ENCODE measurements around the gene CDKN1A. TPM values are rescaled to one million over a fixed set of nuclear protein-coding genes. Genes with fewer than 3 reads are reported as not detected.

Gene CDKN1A
- total and polyA plus RNA-seq, 10 of the 15 experiments (the other 5 are each of a cell fraction or from before 2014, with no cell fraction given): 25.2 to 637 (median 216) TPM

- in situ Hi-C loops (cut with MboI): loop anchor here (5.0 kb wide), 1 partner anchor 61 kb away; no protein-coding TSS in a partner anchor
- FAIRE-seq: no peak
- Histone ChIP-seq H3K9ac (ENCODE audit: control insufficient read depth, insufficient read depth, low read length) (peak overlapping the region; percentile 1; the same call in 1 of the 2 replicates), H3K9me3 (replicated peaks; ENCODE audit: control insufficient read depth, insufficient read depth, low read length) (no peaks in the 10 kb centered on the region; the same call in 2 of the 3 replicates), H4K20me1 (ENCODE audit: control insufficient read depth, insufficient read depth) (peaks cover 15% of the 10 kb centered on the region), H3K27ac (ENCODE audit: control insufficient read depth, insufficient read depth) (peak overlapping the region; percentile 66), H3K36me3 (ENCODE audit: control insufficient read depth in 2 of 2, insufficient read depth in 2 of 2, low read length in 1 of 2) (peaks cover 31 to 38% of the 10 kb centered on the region in 2 experiments), H3K79me2 (ENCODE audit: control insufficient read depth, insufficient read depth, low read length) (peaks cover 65% of the 10 kb centered on the region), H3K4me1 (ENCODE audit: control insufficient read depth, insufficient read depth, low read length) (peaks cover 38% of the 10 kb centered on the region), H3K4me3 (peak overlapping the region; percentile 44), H3K27me3 (replicated peaks in 1 of 2; ENCODE audit: control insufficient read depth in 2 of 2, insufficient read depth in 2 of 2, low read length in 1 of 2) (no peaks in the 10 kb centered on the region), H2AFZ (ENCODE audit: control insufficient read depth, low read depth, low read length) (no peak overlapping the region), H3K4me2 (ENCODE audit: control insufficient read depth, insufficient read depth) (peak overlapping the region; percentile 67)
- ChIA-PET SMC1A (ENCODE audit: uncharacterized antibody, unreplicated experiment) (interaction anchor here (0.7 to 12.0 kb wide), 11 partner anchors 13 to 99 kb away, joined by 3 to 199 read pairs (median 5); no protein-coding TSS in a partner anchor), CTCF (interaction anchor here (0.6 to 10.7 kb wide), 11 partner anchors 9 to 185 kb away, joined by 3 to 146 read pairs (median 9); no protein-coding TSS in a partner anchor), POLR2A (interaction anchor here (0.6 to 13.6 kb wide), 10 partner anchors 17 to 102 kb away, joined by 3 to 243 read pairs (median 6); no protein-coding TSS in a partner anchor), RAD21 (ENCODE audit: unreplicated experiment) (interaction anchor here (0.7 to 10.6 kb wide), 11 partner anchors 9 to 78 kb away, joined by 3 to 195 read pairs (median 6); no protein-coding TSS in a partner anchor)
- 50% methylated on average over 6 of the region's 6 CpGs for WGBS (ENCODE audit: insufficient coverage, insufficient replicate concordance, low lambda C conversion rate, missing lambda C conversion rate)
- intact Hi-C loops (cut with micrococcal nuclease; ENCODE audit: unreplicated experiment): loop anchor here (2.0 to 5.0 kb wide), 4 partner anchors 44 to 261 kb away; partner anchors contain the start of genes KCTD20, PXT1 and STK38
- no peak for DNase-seq (ENCODE audit: low read depth, low spot score)
- no peak for TF ChIP-seq ZNF274 (IDR thresholded peaks at IDR 0.05; ENCODE audit: insufficient read depth, insufficient read length)
- peak; percentile 7; the same call in 1 of the 2 replicates for TF ChIP-seq SMC3 (IDR thresholded peaks at IDR 0.05; ENCODE audit: borderline replicate concordance, low read length)
- no peak for TF ChIP-seq MYB (IDR thresholded peaks at IDR 0.05; ENCODE audit: borderline replicate concordance, low read depth, low read length)
- TF ChIP-seq CUX1 (IDR thresholded peaks at IDR 0.05; ENCODE audit: insufficient replicate concordance, low read depth, low read length): peak; percentile 21
- TF ChIP-seq POLR2AphosphoS5 (IDR thresholded peaks at IDR 0.05; ENCODE audit: low read length): peak; percentile 10
- TF ChIP-seq ZNF217 (IDR thresholded peaks at IDR 0.05): no peak
- TF ChIP-seq SIN3A (IDR thresholded peaks at IDR 0.05; ENCODE audit: low read depth, low read length): 0 out of 2 replicates have a peak, but pooled peaks have one; percentile 3
- 0 out of 2 replicates have a peak, but pooled peaks have one; percentile 3 for TF ChIP-seq CHD2 (IDR thresholded peaks at IDR 0.05; ENCODE audit: borderline replicate concordance, low read depth, low read length)
- TF ChIP-seq CEBPB (IDR thresholded peaks at IDR 0.05; ENCODE audit: borderline replicate concordance in 1 of 2, low read depth in 2 of 2, low read length in 2 of 2): no peak
- TF ChIP-seq SMARCA5 (IDR thresholded peaks at IDR 0.05): peak; percentile 45; the same call in 1 of the 2 replicates
- ATAC-seq: no peak
- no TSS peak for BruUV-seq (replicated peaks)
Measured at GRCh38 chr6:36683145-36683655, 4.7 kb downstream of the CDKN1A start.
